ENCODE data around the gene KRTAP12-3. TPM values are rescaled to one million over a fixed set of nuclear protein-coding genes. Genes with fewer than 3 reads are reported as not detected.

KRTAP12-3 gene
- polyA plus RNA-seq, 1 of the 3 experiments (the other 2 are of a cell fraction): not detected

DNA sequence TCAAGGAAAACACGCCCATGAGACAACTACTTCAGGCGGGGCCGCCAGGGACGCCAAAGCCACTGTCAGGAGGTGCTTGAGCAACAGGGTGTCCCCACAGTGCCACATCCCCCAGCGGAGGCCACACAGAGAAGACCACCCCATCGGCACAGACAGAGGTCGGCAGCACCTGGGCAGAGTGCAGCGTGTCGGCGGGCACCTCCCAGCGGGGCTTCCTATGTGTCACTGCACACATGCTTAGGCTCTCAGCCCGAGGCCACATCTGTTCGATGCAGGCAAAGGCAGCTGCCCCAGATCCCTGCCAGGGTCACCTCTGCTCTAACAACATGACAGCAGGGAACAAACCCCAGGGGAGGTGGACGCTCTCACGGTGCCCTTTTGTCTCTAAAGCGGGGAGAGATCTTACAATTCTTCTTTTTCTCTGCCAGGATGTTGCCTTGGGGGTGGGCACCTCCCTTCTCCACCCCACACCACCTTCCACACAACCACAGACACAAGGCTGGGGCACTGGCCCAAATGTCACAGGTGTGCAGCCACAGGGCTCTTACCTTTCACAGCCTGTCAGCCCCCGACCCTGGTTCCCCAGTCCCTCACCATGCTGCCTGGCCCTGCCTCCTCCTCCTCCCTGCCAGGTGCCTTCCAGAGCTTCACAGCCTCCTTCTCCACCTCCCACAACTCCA, 41.7 kb upstream of the KRTAP12-3 start:
- Histone ChIP-seq H3K4me3 (ENCODE audit: low read depth in 2 of 2, low read length in 1 of 2) (no peak overlapping the region), H3K36me3 (replicated peaks in 1 of 2; ENCODE audit: control insufficient read depth in 1 of 2, insufficient read depth in 2 of 2, low read length in 1 of 2) (no peaks in the 10 kb centered on the region), H3K9me2 (no peaks in the 10 kb centered on the region), H3K4me1 (ENCODE audit: control insufficient read depth in 1 of 2, insufficient read depth in 2 of 2, low read depth in 1 of 2, low read length in 1 of 2) (no peaks in the 10 kb centered on the region), H3K27me3 (ENCODE audit: insufficient read depth) (peaks cover 49% of the 10 kb centered on the region), H4K20me1 (ENCODE audit: insufficient read depth) (no peaks in the 10 kb centered on the region), H2AFZ (ENCODE audit: low read depth) (no peak overlapping the region), H3K79me2 (ENCODE audit: insufficient read depth) (no peaks in the 10 kb centered on the region), H3K9me3 (peaks cover 8% of the 10 kb centered on the region; the same call in 1 of the 2 replicates), H3K27ac (ENCODE audit: low read depth in 2 of 2, low read length in 1 of 2) (no peak overlapping the region), H3K4me2 (no peak overlapping the region), H3F3A (replicated peaks; ENCODE audit: insufficient read depth) (no peaks in the 10 kb centered on the region), H3K9ac (no peak overlapping the region)
- ChIA-PET POLR2A (no interaction called here), CTCF (interaction anchor here (0.6 kb wide), 1 partner anchor 177 kb away, joined by 3 read pairs; no protein-coding TSS in a partner anchor)
- 5% methylated on average over 7 of the region's 17 CpGs for WGBS (ENCODE audit: low lambda C conversion rate)
- DNase-seq: no peak
- TF ChIP-seq MEF2A (IDR thresholded peaks at IDR 0.05; ENCODE audit: borderline replicate concordance, low read depth) (no peak), TEAD4 (IDR thresholded peaks at IDR 0.05; ENCODE audit: borderline replicate concordance, insufficient read depth) (no peak), NRF1 (IDR thresholded peaks at IDR 0.05; ENCODE audit: low read depth, low read length) (no peak), NFIC (IDR thresholded peaks at IDR 0.05; ENCODE audit: borderline replicate concordance) (no peak), EP300 (IDR thresholded peaks at IDR 0.05; ENCODE audit: borderline replicate concordance in 1 of 2, low read depth in 1 of 2, low read length in 1 of 2) (no peak), CTCF (IDR thresholded peaks at IDR 0.05) (no peak), TCF12 (IDR thresholded peaks at IDR 0.05) (no peak), MXI1 (IDR thresholded peaks at IDR 0.05; ENCODE audit: low read depth, low read length) (no peak), JUND (IDR thresholded peaks at IDR 0.05) (no peak)

DNA sequence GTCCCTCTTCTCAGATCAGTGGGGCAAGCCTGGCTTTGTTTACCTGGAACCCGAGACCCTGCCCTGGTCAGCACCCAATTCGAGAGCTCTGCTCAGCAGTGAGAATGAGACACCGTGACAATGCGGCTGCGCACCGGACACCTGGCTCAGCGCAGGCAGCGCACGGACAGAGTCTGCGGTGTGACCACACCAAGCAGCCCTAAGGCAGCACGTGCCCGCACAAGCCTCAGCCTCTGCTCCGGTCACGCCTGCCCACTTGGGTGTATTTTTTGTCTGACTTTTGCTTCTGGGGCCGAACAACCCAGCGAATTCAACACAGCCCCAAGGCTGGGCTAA, 41.2 kb upstream of the KRTAP12-3 start:
- Histone ChIP-seq H3K9me3 (peaks cover 8% of the 10 kb centered on the region; the same call in 1 of the 2 replicates), H3K79me2 (ENCODE audit: insufficient read depth) (no peaks in the 10 kb centered on the region), H4K20me1 (ENCODE audit: insufficient read depth) (no peaks in the 10 kb centered on the region), H3K4me3 (ENCODE audit: low read depth in 2 of 2, low read length in 1 of 2) (no peak overlapping the region), H3K4me2 (no peak overlapping the region), H3K36me3 (replicated peaks in 1 of 2; ENCODE audit: control insufficient read depth in 1 of 2, insufficient read depth in 2 of 2, low read length in 1 of 2) (no peaks in the 10 kb centered on the region), H3K9me2 (no peaks in the 10 kb centered on the region), H3K4me1 (ENCODE audit: control insufficient read depth in 1 of 2, insufficient read depth in 2 of 2, low read depth in 1 of 2, low read length in 1 of 2) (no peaks in the 10 kb centered on the region), H2AFZ (ENCODE audit: low read depth) (no peak overlapping the region), H3K27ac (ENCODE audit: low read depth in 2 of 2, low read length in 1 of 2) (no peak overlapping the region), H3K9ac (no peak overlapping the region), H3F3A (replicated peaks; ENCODE audit: insufficient read depth) (no peaks in the 10 kb centered on the region), H3K27me3 (ENCODE audit: insufficient read depth) (peaks cover 49% of the 10 kb centered on the region)
- ChIA-PET POLR2A (no interaction called here), CTCF (no interaction called here)
- TF ChIP-seq MAX (IDR thresholded peaks at IDR 0.05; ENCODE audit: low read depth): no peak
- no peak for TF ChIP-seq CTCF (IDR thresholded peaks at IDR 0.05)
- no peak for TF ChIP-seq ELF1 (IDR thresholded peaks at IDR 0.05)
- no peak for TF ChIP-seq CHD2 (IDR thresholded peaks at IDR 0.05; ENCODE audit: low read length, partially characterized antibody)
- TF ChIP-seq RCOR1 (IDR thresholded peaks at IDR 0.05; ENCODE audit: low read length): no peak
- TF ChIP-seq TAF1 (IDR thresholded peaks at IDR 0.05; ENCODE audit: borderline replicate concordance, low read depth, low read length): no peak
- no peak for TF ChIP-seq YY1 (IDR thresholded peaks at IDR 0.05; ENCODE audit: low read depth)
- no peak for TF ChIP-seq SIN3A (IDR thresholded peaks at IDR 0.05; ENCODE audit: borderline replicate concordance, low read depth, low read length)
- no peak for TF ChIP-seq RFX5 (IDR thresholded peaks at IDR 0.05; ENCODE audit: low read length)
- TF ChIP-seq, protein P1, sequence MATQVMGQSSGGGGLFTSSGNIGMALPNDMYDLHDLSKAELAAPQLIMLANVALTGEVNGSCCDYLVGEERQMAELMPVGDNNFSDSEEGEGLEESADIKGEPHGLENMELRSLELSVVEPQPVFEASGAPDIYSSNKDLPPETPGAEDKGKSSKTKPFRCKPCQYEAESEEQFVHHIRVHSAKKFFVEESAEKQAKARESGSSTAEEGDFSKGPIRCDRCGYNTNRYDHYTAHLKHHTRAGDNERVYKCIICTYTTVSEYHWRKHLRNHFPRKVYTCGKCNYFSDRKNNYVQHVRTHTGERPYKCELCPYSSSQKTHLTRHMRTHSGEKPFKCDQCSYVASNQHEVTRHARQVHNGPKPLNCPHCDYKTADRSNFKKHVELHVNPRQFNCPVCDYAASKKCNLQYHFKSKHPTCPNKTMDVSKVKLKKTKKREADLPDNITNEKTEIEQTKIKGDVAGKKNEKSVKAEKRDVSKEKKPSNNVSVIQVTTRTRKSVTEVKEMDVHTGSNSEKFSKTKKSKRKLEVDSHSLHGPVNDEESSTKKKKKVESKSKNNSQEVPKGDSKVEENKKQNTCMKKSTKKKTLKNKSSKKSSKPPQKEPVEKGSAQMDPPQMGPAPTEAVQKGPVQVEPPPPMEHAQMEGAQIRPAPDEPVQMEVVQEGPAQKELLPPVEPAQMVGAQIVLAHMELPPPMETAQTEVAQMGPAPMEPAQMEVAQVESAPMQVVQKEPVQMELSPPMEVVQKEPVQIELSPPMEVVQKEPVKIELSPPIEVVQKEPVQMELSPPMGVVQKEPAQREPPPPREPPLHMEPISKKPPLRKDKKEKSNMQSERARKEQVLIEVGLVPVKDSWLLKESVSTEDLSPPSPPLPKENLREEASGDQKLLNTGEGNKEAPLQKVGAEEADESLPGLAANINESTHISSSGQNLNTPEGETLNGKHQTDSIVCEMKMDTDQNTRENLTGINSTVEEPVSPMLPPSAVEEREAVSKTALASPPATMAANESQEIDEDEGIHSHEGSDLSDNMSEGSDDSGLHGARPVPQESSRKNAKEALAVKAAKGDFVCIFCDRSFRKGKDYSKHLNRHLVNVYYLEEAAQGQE (IDR thresholded peaks at IDR 0.05; ENCODE audit: low read depth, low read length): no peak
- 0% methylated on average over 1 of the region's 16 CpGs for WGBS (ENCODE audit: low lambda C conversion rate)
- DNase-seq: no peak

Data from SK-N-SH (cell line).